SK-N-SH (cell line): ENCODE data around the gene C19orf12. TPM values are rescaled to one million over a fixed set of nuclear protein-coding genes. Genes with fewer than 3 reads are reported as not detected.

ENCODE experiments used
- CTCF ChIA-PET: fragments of 300-600, 350-600 bp; formaldehyde crosslinking; extraction: SDS; loops from one replicate; lab custom pipeline; 2021; lab: Yijun Ruan, JAX
- POLR2A ChIA-PET: fragments of 350-600 bp; sonication (Branson Sonifier 250); formaldehyde crosslinking; extraction: SDS; loops from one replicate; lab custom pipeline; 2020; ENCODE audit warnings: antibody characterized with exemption, inconsistent platforms; lab: Yijun Ruan, JAX
- DNase-seq: peaks from one replicate; pipeline ENCODE4 v3.0.0; 2012
- H2AFZ ChIP-seq: fragments of 200-600 bp; sonication (generic); 2 replicates; pipeline ENCODE4 v1.8.1; 2016; ENCODE audit warnings: antibody characterized with exemption, mild to moderate bottlenecking, low read depth
- H3F3A ChIP-seq: fragments of 200-600 bp; sonication (generic); replicated peaks from 2 replicates; pipeline ENCODE3; 2016; ENCODE audit warnings: antibody characterized with exemption, mild to moderate bottlenecking; ENCODE audit not compliant: insufficient read depth
- H3K27ac ChIP-seq, 2 experiments: fragments of 200-500 bp in 1 of 2; fragments of 200-600 bp in 1 of 2; sonication (Bioruptor generic) in 1 of 2; sonication (generic), shearing (Covaris generic) in 1 of 2; 2 replicates each; pipeline versions ENCODE4 v1.5.1 to v1.6.1; 2014 to 2016; ENCODE audit warnings: low read depth in 2 of 2, inconsistent platforms in 1 of 2, low read length in 1 of 2, mild to moderate bottlenecking in 1 of 2, mixed read lengths in 1 of 2
- H3K27me3 ChIP-seq: fragments of 200-600 bp; sonication (generic), shearing (Covaris generic); 2 replicates; pipeline ENCODE4 v1.6.1; 2016; ENCODE audit warnings: mixed run types; ENCODE audit not compliant: insufficient read depth
- H3K36me3 ChIP-seq, 2 experiments: fragments of 200-500 bp in 1 of 2; fragments of 200-600 bp in 1 of 2; sonication (Bioruptor generic) in 1 of 2; sonication (generic) in 1 of 2; replicated peaks in 1 of 2; 2 replicates each; pipeline versions ENCODE3 to v1.5.1; 2014 to 2016; ENCODE audit warnings: low read length in 1 of 2, mild to moderate bottlenecking in 1 of 2; ENCODE audit not compliant: insufficient read depth in 2 of 2, control insufficient read depth in 1 of 2
- H3K4me1 ChIP-seq, 2 experiments: fragments of 200-500 bp in 1 of 2; fragments of 200-600 bp in 1 of 2; sonication (Bioruptor generic) in 1 of 2; sonication (generic), shearing (Covaris generic) in 1 of 2; 2 replicates each; pipeline versions ENCODE4 v1.5.1 to v1.6.1; 2014 to 2016; ENCODE audit warnings: low read depth in 1 of 2, low read length in 1 of 2, mixed run types in 1 of 2; ENCODE audit not compliant: insufficient read depth in 2 of 2, control insufficient read depth in 1 of 2
- H3K4me2 ChIP-seq: fragments of 200-600 bp; sonication (generic), shearing (Covaris generic); 2 replicates; pipeline ENCODE4 v1.6.1; 2017; ENCODE audit warnings: mixed run types
- H3K4me3 ChIP-seq, 2 experiments: fragments of 200-500 bp in 1 of 2; fragments of 200-600 bp in 1 of 2; sonication (Bioruptor generic) in 1 of 2; sonication (generic), shearing (Covaris generic) in 1 of 2; 2 replicates each; pipeline versions ENCODE4 v1.5.1 to v1.8.1; 2014 to 2016; ENCODE audit warnings: low read depth in 2 of 2, inconsistent platforms in 1 of 2, low read length in 1 of 2, mild to moderate bottlenecking in 1 of 2, mixed read lengths in 1 of 2, moderate library complexity in 1 of 2
- H3K79me2 ChIP-seq: fragments of 200-600 bp; sonication (generic); 2 replicates; pipeline ENCODE4 v1.8.1; 2017; ENCODE audit warnings: mild to moderate bottlenecking; ENCODE audit not compliant: insufficient read depth
- H3K9ac ChIP-seq: fragments of 200-600 bp; sonication (generic); 2 replicates; pipeline ENCODE4 v1.6.1; 2017; ENCODE audit warnings: mixed run types
- H3K9me2 ChIP-seq: fragments of 200-600 bp; sonication (generic); 2 replicates; pipeline ENCODE4 v1.6.1; 2017; ENCODE audit warnings: mixed run types
- H3K9me3 ChIP-seq: fragments of 200-600 bp; sonication (generic); 2 replicates; pipeline ENCODE4 v1.6.1; 2017; ENCODE audit warnings: mixed run types, mild to moderate bottlenecking, moderate library complexity
- H4K20me1 ChIP-seq: fragments of 200-600 bp; sonication (generic); 2 replicates; pipeline ENCODE4 v1.6.1; 2017; ENCODE audit warnings: mild to moderate bottlenecking, mixed run types; ENCODE audit not compliant: insufficient read depth
- CHD2 ChIP-seq: fragments of 150-350 bp; IDR thresholded peaks from 2 replicates; pipeline ENCODE4 v1.6.1; 2018; ENCODE audit warnings: low read length; ENCODE audit not compliant: partially characterized antibody
- CTCF ChIP-seq: fragments of 200-600 bp; sonication (generic); IDR thresholded peaks from 2 replicates; pipeline ENCODE4 v1.6.1; 2017; ENCODE audit warnings: antibody characterized with exemption, mild to moderate bottlenecking, moderate library complexity
- ELF1 ChIP-seq: IDR thresholded peaks from 2 replicates; pipeline ENCODE4 v1.4.0; 2012
- FOSL2 ChIP-seq: IDR thresholded peaks from 2 replicates; pipeline ENCODE4 v1.4.0; 2012; ENCODE audit warnings: low read depth, mild to moderate bottlenecking, moderate library complexity, borderline replicate concordance
- JUND ChIP-seq: IDR thresholded peaks from 2 replicates; pipeline ENCODE4 v1.4.0; 2012
- NRF1 ChIP-seq: IDR thresholded peaks from 2 replicates; pipeline ENCODE4 v1.6.1; 2012; ENCODE audit warnings: low read depth, mild to moderate bottlenecking, low read length
- RAD21 ChIP-seq: IDR thresholded peaks from 2 replicates; pipeline ENCODE4 v1.6.1; 2012; ENCODE audit warnings: mild to moderate bottlenecking, low read length
- RFX5 ChIP-seq: IDR thresholded peaks from 2 replicates; pipeline ENCODE4 v1.6.1; 2012; ENCODE audit warnings: mild to moderate bottlenecking, improper control_type of control experiment, low read length
- SIN3A ChIP-seq: IDR thresholded peaks from 2 replicates; pipeline ENCODE4 v1.6.1; 2012; ENCODE audit warnings: low read depth, mild to moderate bottlenecking, low read length, moderate library complexity, borderline replicate concordance
- YY1 ChIP-seq: IDR thresholded peaks from 2 replicates; pipeline ENCODE4 v1.4.0; 2012; ENCODE audit warnings: low read depth, mild to moderate bottlenecking
- WGBS: methylation state at CpG from one replicate; pipeline ENCODE4 v1.1.6; 2017; ENCODE audit warnings: low lambda C conversion rate; 5-methylcytosine and 5-hydroxymethylcytosine counted together
- polyA plus RNA-seq, 3 experiments: library from polyadenylated mRNA; depleted of rRNA; stranded (reverse); fragments of >200 nt; gene quantifications; 2 replicates each; pipeline ENCODE4 v1.2.3, GENCODE V29; 2012

The C19orf12 gene
- polyA plus RNA-seq, 1 of the 3 experiments (the other 2 are of a cell fraction) = 30.5 TPM

GRCh38 chr19:29694161-29694560 is 20.9 kb downstream of the C19orf12 start:
- ChIA-PET CTCF (interaction anchor here (0.5 to 3.1 kb wide), 30 partner anchors 8 to 273 kb away, joined by 3 to 104 read pairs (median 5); partner anchors contain the start of genes C19orf12 and PLEKHF1), POLR2A (interaction anchor here (1.1 to 1.7 kb wide), 3 partner anchors 17 to 32 kb away, joined by 3 to 15 read pairs (median 3); partner anchors contain the start of gene C19orf12)
- Histone ChIP-seq H3K4me3 (no peak overlapping the region), H3K4me2 (no peak overlapping the region), H3K9me2 (no peaks in the 10 kb centered on the region), H2AFZ (no peak overlapping the region), H3K9me3 (no peaks in the 10 kb centered on the region), H3K27ac (peak overlapping the region in 1 of 2 experiments; percentile 34; a peak in 1 of 4 replicates), H3K9ac (no peak overlapping the region)
- no peak for DNase-seq
- 99% methylated on average over 5 of the region's 5 CpGs for WGBS
- no peak for TF ChIP-seq SIN3A
- no peak for TF ChIP-seq YY1
- TF ChIP-seq, all 33 proteins: peak for 0
- Histone ChIP-seq H3K36me3 (no peaks in the 10 kb centered on the region), H3K27me3 (no peaks in the 10 kb centered on the region), H3F3A (peaks cover under 1% of the 10 kb centered on the region), H3K4me1 (peaks cover 0 to 7% of the 10 kb centered on the region in 2 experiments; a peak in 1 of 4 replicates), H3K79me2 (no peaks in the 10 kb centered on the region), H4K20me1 (0 out of 2 replicates have a peak, but pooled peaks cover 2% of the 10 kb centered on the region)

GRCh38 chr19:29690842-29691241 is 24.2 kb downstream of the C19orf12 start:
- Histone ChIP-seq H3K27me3 (no peaks in the 10 kb centered on the region), H4K20me1 (0 out of 2 replicates have a peak, but pooled peaks cover under 1% of the 10 kb centered on the region), H3K4me3 (no peak overlapping the region), H3K27ac (no peak overlapping the region), H3F3A (no peaks in the 10 kb centered on the region), H3K4me1 (peaks cover 7 to 9% of the 10 kb centered on the region in 2 experiments; a peak in 2 of 4 replicates), H3K9me2 (no peaks in the 10 kb centered on the region), H3K79me2 (no peaks in the 10 kb centered on the region), H3K36me3 (no peaks in the 10 kb centered on the region), H3K4me2 (no peak overlapping the region), H3K9ac (no peak overlapping the region), H2AFZ (no peak overlapping the region), H3K9me3 (no peaks in the 10 kb centered on the region)
- TF ChIP-seq FOSL2 (peak; percentile 21; the same call in 1 of the 2 replicates), ELF1 (no peak), CHD2 (no peak), RFX5 (no peak), RAD21 (peak; percentile 25; the same call in 1 of the 2 replicates), JUND (no peak), CTCF (peak; percentile 28; the same call in 1 of the 2 replicates), NRF1 (no peak), SIN3A (no peak)
- ChIA-PET POLR2A (no interaction called here), CTCF (interaction anchor here (1.1 to 3.9 kb wide), 2 partner anchors 26 to 80 kb away, joined by 3 to 31 read pairs; no protein-coding TSS in a partner anchor)
- DNase-seq = no peak
- 68% methylated on average over 2 of the region's 2 CpGs for WGBS
